ENCODE results near the gene AIFM3.

- TF ChIP-seq, protein P1, sequence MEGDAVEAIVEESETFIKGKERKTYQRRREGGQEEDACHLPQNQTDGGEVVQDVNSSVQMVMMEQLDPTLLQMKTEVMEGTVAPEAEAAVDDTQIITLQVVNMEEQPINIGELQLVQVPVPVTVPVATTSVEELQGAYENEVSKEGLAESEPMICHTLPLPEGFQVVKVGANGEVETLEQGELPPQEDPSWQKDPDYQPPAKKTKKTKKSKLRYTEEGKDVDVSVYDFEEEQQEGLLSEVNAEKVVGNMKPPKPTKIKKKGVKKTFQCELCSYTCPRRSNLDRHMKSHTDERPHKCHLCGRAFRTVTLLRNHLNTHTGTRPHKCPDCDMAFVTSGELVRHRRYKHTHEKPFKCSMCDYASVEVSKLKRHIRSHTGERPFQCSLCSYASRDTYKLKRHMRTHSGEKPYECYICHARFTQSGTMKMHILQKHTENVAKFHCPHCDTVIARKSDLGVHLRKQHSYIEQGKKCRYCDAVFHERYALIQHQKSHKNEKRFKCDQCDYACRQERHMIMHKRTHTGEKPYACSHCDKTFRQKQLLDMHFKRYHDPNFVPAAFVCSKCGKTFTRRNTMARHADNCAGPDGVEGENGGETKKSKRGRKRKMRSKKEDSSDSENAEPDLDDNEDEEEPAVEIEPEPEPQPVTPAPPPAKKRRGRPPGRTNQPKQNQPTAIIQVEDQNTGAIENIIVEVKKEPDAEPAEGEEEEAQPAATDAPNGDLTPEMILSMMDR (IDR thresholded peaks at IDR 0.05 in 8 of 11, conservative IDR thresholded peaks at IDR 0.05 in 3 of 11): no peak
- TF ChIP-seq POLR2A (IDR thresholded peaks at IDR 0.05): no peak
Observed at GRCh38 chr22:20987375-20987774, 20.3 kb downstream of the AIFM3 start.

All from spleen (tissue), 7 donors.